ENCODE results near the gene ZBTB9. TPM values are rescaled to one million over a fixed set of nuclear protein-coding genes. Genes with fewer than 3 reads are reported as not detected.
A peak's percentile ranks its signal among the peaks of the same experiment; 100 is the strongest.

ZBTB9 gene
- total RNA-seq, 1 experiment from 2014 or later = 19.4 TPM

DNA sequence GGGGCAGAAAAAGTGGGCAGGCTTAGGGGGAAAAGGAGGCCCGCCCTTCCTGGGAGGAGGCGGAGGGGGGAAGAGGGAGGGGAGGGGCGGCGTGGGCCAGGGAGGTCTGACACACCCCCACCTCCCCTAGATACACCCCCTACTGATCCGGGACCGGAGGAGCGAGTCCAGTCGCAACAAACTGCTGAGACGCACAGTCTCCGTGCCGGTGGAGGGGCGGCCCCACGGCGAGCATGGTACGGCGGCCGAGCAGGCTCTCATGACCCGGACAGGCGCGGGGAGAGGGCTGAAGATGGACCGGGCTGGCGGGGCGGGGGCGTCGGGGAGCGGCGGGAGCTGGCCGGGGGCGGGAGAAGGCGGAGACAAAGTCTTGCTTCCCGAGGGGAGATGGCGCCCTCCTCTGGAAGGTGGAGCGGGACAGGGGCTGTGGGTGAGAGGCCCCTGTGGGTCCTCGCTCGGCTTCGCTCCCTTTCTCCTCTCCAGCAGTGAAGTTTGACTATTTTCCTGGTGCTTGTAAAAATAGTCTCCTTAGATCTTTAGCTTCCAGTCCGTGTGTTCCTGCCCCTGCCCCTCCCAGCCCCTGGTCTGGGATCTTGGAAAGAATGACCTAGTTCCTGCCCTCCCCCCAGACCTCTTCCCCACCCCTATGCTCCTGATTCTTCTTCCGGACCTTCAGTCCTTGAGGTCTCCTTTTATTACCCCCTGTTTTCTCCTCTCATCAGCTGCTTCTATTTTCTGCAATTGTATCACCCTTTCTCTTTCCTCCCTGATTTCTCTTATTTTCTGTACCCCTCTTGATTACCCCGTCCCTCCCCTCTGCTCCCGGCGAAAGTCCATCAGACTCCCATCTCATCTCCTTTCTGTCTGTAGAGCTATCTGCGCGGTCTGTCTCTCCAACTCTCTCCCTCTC lies 28.5 kb upstream of the ZBTB9 start (continued):
- TF ChIP-seq, protein P1, sequence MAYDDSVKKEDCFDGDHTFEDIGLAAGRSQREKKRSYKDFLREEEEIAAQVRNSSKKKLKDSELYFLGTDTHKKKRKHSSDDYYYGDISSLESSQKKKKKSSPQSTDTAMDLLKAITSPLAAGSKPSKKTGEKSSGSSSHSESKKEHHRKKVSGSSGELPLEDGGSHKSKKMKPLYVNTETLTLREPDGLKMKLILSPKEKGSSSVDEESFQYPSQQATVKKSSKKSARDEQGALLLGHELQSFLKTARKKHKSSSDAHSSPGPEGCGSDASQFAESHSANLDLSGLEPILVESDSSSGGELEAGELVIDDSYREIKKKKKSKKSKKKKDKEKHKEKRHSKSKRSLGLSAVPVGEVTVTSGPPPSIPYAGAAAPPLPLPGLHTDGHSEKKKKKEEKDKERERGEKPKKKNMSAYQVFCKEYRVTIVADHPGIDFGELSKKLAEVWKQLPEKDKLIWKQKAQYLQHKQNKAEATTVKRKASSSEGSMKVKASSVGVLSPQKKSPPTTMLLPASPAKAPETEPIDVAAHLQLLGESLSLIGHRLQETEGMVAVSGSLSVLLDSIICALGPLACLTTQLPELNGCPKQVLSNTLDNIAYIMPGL (CRISPR knock-in tag; IDR thresholded peaks at IDR 0.05) = 0 out of 2 replicates have a peak, but pooled peaks have one; percentile 44
- TF ChIP-seq TEAD4 (CRISPR knock-in tag; IDR thresholded peaks at IDR 0.05) (no peak), ZNF423 (CRISPR knock-in tag; IDR thresholded peaks at IDR 0.05) (no peak), ZBTB21 (CRISPR knock-in tag; IDR thresholded peaks at IDR 0.05; ENCODE audit: borderline replicate concordance) (no peak), MLX (CRISPR knock-in tag; IDR thresholded peaks at IDR 0.05) (no peak), JAZF1 (CRISPR knock-in tag; IDR thresholded peaks at IDR 0.05) (no peak)
- TF ChIP-seq, protein P2, sequence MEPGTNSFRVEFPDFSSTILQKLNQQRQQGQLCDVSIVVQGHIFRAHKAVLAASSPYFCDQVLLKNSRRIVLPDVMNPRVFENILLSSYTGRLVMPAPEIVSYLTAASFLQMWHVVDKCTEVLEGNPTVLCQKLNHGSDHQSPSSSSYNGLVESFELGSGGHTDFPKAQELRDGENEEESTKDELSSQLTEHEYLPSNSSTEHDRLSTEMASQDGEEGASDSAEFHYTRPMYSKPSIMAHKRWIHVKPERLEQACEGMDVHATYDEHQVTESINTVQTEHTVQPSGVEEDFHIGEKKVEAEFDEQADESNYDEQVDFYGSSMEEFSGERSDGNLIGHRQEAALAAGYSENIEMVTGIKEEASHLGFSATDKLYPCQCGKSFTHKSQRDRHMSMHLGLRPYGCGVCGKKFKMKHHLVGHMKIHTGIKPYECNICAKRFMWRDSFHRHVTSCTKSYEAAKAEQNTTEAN (CRISPR knock-in tag; IDR thresholded peaks at IDR 0.05) = no peak
- TF ChIP-seq, protein P3, sequence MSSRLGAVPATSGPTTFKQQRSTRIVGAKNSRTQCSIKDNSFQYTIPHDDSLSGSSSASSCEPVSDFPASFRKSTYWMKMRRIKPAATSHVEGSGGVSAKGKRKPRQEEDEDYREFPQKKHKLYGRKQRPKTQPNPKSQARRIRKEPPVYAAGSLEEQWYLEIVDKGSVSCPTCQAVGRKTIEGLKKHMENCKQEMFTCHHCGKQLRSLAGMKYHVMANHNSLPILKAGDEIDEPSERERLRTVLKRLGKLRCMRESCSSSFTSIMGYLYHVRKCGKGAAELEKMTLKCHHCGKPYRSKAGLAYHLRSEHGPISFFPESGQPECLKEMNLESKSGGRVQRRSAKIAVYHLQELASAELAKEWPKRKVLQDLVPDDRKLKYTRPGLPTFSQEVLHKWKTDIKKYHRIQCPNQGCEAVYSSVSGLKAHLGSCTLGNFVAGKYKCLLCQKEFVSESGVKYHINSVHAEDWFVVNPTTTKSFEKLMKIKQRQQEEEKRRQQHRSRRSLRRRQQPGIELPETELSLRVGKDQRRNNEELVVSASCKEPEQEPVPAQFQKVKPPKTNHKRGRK (CRISPR knock-in tag; IDR thresholded peaks at IDR 0.05; ENCODE audit: borderline replicate concordance) = no peak

DNA sequence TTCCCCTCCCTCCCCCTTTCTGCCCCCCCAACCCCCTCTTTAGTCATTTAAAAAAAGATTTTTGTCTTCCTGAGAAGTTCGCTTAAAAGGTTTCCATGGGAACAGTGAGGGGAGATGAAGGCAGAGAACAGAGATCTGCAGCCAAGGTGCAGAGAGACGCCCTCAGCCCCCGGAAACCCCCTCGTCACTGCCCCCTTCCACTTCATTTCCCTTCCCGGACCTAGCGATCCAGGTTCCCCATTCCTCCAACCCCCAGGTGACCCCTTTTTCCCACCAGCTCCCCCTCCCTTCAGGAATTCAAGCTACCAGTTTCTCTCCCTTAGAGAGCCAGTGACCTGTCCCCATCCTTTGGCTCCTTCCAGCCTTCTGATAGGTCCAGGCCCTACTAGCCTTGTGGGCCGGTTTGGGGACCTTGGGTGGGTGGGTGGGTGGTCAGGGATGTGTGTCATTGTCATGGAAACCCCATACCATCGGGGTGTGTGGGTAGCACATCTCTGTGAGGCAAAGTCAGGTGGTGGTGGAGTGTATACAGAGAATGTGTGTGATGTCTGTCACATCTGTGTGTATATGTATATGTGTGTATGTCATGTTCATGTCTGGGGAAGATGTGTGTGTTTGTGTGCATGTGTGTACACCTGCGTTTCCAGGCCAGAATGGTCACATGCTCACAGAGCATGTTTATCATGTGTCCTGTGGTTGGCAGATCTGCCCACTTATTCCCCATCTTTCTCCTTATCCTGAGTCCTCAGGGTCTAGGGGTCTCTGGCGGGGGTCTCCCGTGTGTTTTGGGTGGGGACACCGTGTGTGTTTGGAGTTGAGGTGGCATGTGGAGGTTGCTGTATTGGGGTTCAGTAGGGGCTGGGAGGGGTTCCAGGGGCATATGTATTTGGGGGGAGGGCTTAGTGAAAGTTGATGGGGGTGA lies 27.5 kb upstream of the ZBTB9 start:
- Mint-ChIP-seq H3K27me3 (ENCODE audit: low read depth) (no peaks in the 10 kb centered on the region; the same call in 1 of the 2 replicates), H3K9me3 (no peaks in the 10 kb centered on the region), H3K4me3 (peak overlapping the region; percentile 85), H3K36me3 (peaks cover 13% of the 10 kb centered on the region), H3K27ac (peak overlapping the region; percentile 33; the same call in 1 of the 2 replicates), H3K4me1 (peaks cover 69% of the 10 kb centered on the region)
- DNase-seq (ENCODE audit: low spot score) (no peak), ATAC-seq (no peak)
- ChIA-PET POLR2A (interaction anchor here (0.7 to 1.3 kb wide), 3 partner anchors 9 to 109 kb away, joined by 3 to 6 read pairs (median 4); partner anchors contain the start of genes CUTA and ZBTB22), CTCF (interaction anchor here (0.6 to 2.7 kb wide), 20 partner anchors 9 to 428 kb away, joined by 3 to 21 read pairs (median 4); partner anchors contain the start of genes B3GALT4, BAK1, CUTA and KIFC1)
- TF ChIP-seq ZNF396 (CRISPR knock-in tag; IDR thresholded peaks at IDR 0.05; ENCODE audit: borderline replicate concordance) (no peak), ZNF423 (CRISPR knock-in tag; IDR thresholded peaks at IDR 0.05) (no peak), MLX (CRISPR knock-in tag; IDR thresholded peaks at IDR 0.05) (no peak)
- TF ChIP-seq, protein P4, sequence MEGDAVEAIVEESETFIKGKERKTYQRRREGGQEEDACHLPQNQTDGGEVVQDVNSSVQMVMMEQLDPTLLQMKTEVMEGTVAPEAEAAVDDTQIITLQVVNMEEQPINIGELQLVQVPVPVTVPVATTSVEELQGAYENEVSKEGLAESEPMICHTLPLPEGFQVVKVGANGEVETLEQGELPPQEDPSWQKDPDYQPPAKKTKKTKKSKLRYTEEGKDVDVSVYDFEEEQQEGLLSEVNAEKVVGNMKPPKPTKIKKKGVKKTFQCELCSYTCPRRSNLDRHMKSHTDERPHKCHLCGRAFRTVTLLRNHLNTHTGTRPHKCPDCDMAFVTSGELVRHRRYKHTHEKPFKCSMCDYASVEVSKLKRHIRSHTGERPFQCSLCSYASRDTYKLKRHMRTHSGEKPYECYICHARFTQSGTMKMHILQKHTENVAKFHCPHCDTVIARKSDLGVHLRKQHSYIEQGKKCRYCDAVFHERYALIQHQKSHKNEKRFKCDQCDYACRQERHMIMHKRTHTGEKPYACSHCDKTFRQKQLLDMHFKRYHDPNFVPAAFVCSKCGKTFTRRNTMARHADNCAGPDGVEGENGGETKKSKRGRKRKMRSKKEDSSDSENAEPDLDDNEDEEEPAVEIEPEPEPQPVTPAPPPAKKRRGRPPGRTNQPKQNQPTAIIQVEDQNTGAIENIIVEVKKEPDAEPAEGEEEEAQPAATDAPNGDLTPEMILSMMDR (IDR thresholded peaks at IDR 0.05) = no peak
- TF ChIP-seq, protein P1 (CRISPR knock-in tag; IDR thresholded peaks at IDR 0.05) = no peak

Data from WTC11 (cell line).